HUES48 (cell line): ENCODE measurements around the gene DYSF.

Experiments
- H3K27ac ChIP-seq: one replicate; pipeline ENCODE4 v1.7.0; 2013; ENCODE audit warnings: low read depth, low read length, inconsistent platforms
- H3K27me3 ChIP-seq: 2 replicates; pipeline ENCODE4 v1.6.1; 2013; ENCODE audit warnings: mild to moderate bottlenecking, low read length; ENCODE audit not compliant: control insufficient read depth, insufficient read depth
- H3K36me3 ChIP-seq: 2 replicates; pipeline ENCODE4 v1.6.1; 2013; ENCODE audit warnings: low read length; ENCODE audit not compliant: control insufficient read depth, insufficient read depth
- H3K4me1 ChIP-seq: 2 replicates; pipeline ENCODE4 v1.6.1; 2013; ENCODE audit warnings: mild to moderate bottlenecking, low read length; ENCODE audit not compliant: control insufficient read depth, insufficient read depth
- H3K4me3 ChIP-seq: 2 replicates; pipeline ENCODE4 v1.5.1; 2013; ENCODE audit warnings: mild to moderate bottlenecking, low read depth, low read length
- H3K9ac ChIP-seq: 2 replicates; pipeline ENCODE4 v1.6.1; 2013; ENCODE audit warnings: mild to moderate bottlenecking, low read depth, low read length, moderate library complexity
- H3K9me3 ChIP-seq: 2 replicates; pipeline ENCODE4 v1.6.1; 2013; ENCODE audit warnings: low read length; ENCODE audit not compliant: control insufficient read depth, insufficient read depth

The DYSF gene

GRCh38 chr2:71719520-71720282 is 266.3 kb downstream of the DYSF start:
- H3K4me3 ChIP-seq = no peak overlapping the region
- no peaks in the 10 kb centered on the region for H3K4me1 ChIP-seq
- no peaks in the 10 kb centered on the region for H3K27me3 ChIP-seq
- H3K27ac ChIP-seq = no peak overlapping the region
- H3K9ac ChIP-seq = no peak overlapping the region
- H3K9me3 ChIP-seq = 0 out of 2 replicates have a peak, but pooled peaks cover 4% of the 10 kb centered on the region
- H3K36me3 ChIP-seq = no peaks in the 10 kb centered on the region

- H3K9me3 ChIP-seq = 0 out of 2 replicates have a peak, but pooled peaks cover 4% of the 10 kb centered on the region
- no peaks in the 10 kb centered on the region for H3K27me3 ChIP-seq
- no peaks in the 10 kb centered on the region for H3K4me1 ChIP-seq
- H3K27ac ChIP-seq = no peak overlapping the region
- no peak overlapping the region for H3K9ac ChIP-seq
- H3K36me3 ChIP-seq = no peaks in the 10 kb centered on the region
- H3K4me3 ChIP-seq = no peak overlapping the region
Observed at GRCh38 chr2:71720283-71720560, 266.9 kb downstream of the DYSF start.

GRCh38 chr2:71720596-71721361 is 267.4 kb downstream of the DYSF start:
- Histone ChIP-seq H3K4me1 (no peaks in the 10 kb centered on the region), H3K9ac (no peak overlapping the region), H3K36me3 (no peaks in the 10 kb centered on the region), H3K27me3 (no peaks in the 10 kb centered on the region), H3K4me3 (no peak overlapping the region), H3K9me3 (0 out of 2 replicates have a peak, but pooled peaks cover 4% of the 10 kb centered on the region), H3K27ac (no peak overlapping the region)

- no peaks in the 10 kb centered on the region for H3K4me1 ChIP-seq
- no peaks in the 10 kb centered on the region for H3K27me3 ChIP-seq
- no peak overlapping the region for H3K27ac ChIP-seq
- H3K9me3 ChIP-seq = 0 out of 2 replicates have a peak, but pooled peaks cover 4% of the 10 kb centered on the region
- H3K36me3 ChIP-seq = no peaks in the 10 kb centered on the region
- H3K9ac ChIP-seq = no peak overlapping the region
- H3K4me3 ChIP-seq = no peak overlapping the region
Observed at GRCh38 chr2:71721362-71721665, 268.0 kb downstream of the DYSF start.

GRCh38 chr2:71721669-71722068 is 268.3 kb downstream of the DYSF start:
- Histone ChIP-seq H3K36me3 (no peaks in the 10 kb centered on the region), H3K9me3 (0 out of 2 replicates have a peak, but pooled peaks cover 4% of the 10 kb centered on the region), H3K4me1 (no peaks in the 10 kb centered on the region), H3K27me3 (no peaks in the 10 kb centered on the region), H3K27ac (no peak overlapping the region), H3K9ac (no peak overlapping the region), H3K4me3 (no peak overlapping the region)

GRCh38 chr2:71722286-71722685 is 268.9 kb downstream of the DYSF start:
- Histone ChIP-seq H3K9ac (no peak overlapping the region), H3K27ac (no peak overlapping the region), H3K9me3 (0 out of 2 replicates have a peak, but pooled peaks cover 4% of the 10 kb centered on the region), H3K36me3 (no peaks in the 10 kb centered on the region), H3K4me1 (no peaks in the 10 kb centered on the region), H3K4me3 (no peak overlapping the region), H3K27me3 (no peaks in the 10 kb centered on the region)

GRCh38 chr2:71724793-71725192 is 271.4 kb downstream of the DYSF start:
- 0 out of 2 replicates have a peak, but pooled peaks cover 4% of the 10 kb centered on the region for H3K9me3 ChIP-seq
- no peaks in the 10 kb centered on the region for H3K4me1 ChIP-seq
- no peak overlapping the region for H3K27ac ChIP-seq
- H3K9ac ChIP-seq = no peak overlapping the region
- no peaks in the 10 kb centered on the region for H3K27me3 ChIP-seq
- no peak overlapping the region for H3K4me3 ChIP-seq
- H3K36me3 ChIP-seq = no peaks in the 10 kb centered on the region

GRCh38 chr2:71725836-71726235 is 272.5 kb downstream of the DYSF start:
- Histone ChIP-seq H3K9me3 (0 out of 2 replicates have a peak, but pooled peaks cover 4% of the 10 kb centered on the region), H3K9ac (no peak overlapping the region), H3K36me3 (no peaks in the 10 kb centered on the region), H3K4me1 (no peaks in the 10 kb centered on the region), H3K27me3 (no peaks in the 10 kb centered on the region), H3K27ac (no peak overlapping the region), H3K4me3 (no peak overlapping the region)

GRCh38 chr2:71727562-71727961 is 274.2 kb downstream of the DYSF start:
- Histone ChIP-seq H3K4me1 (no peaks in the 10 kb centered on the region), H3K9me3 (0 out of 2 replicates have a peak, but pooled peaks cover 4% of the 10 kb centered on the region), H3K4me3 (no peak overlapping the region), H3K27ac (no peak overlapping the region), H3K27me3 (no peaks in the 10 kb centered on the region; the same call in 1 of the 2 replicates), H3K9ac (no peak overlapping the region), H3K36me3 (no peaks in the 10 kb centered on the region)

GRCh38 chr2:71728036-71728435 is 274.7 kb downstream of the DYSF start:
- no peaks in the 10 kb centered on the region for H3K4me1 ChIP-seq
- H3K4me3 ChIP-seq = no peak overlapping the region
- H3K9me3 ChIP-seq = 0 out of 2 replicates have a peak, but pooled peaks cover 4% of the 10 kb centered on the region
- no peaks in the 10 kb centered on the region; the same call in 1 of the 2 replicates for H3K27me3 ChIP-seq
- H3K36me3 ChIP-seq = no peaks in the 10 kb centered on the region
- H3K9ac ChIP-seq = no peak overlapping the region
- no peak overlapping the region for H3K27ac ChIP-seq

- Histone ChIP-seq H3K9ac (no peak overlapping the region), H3K27me3 (no peaks in the 10 kb centered on the region; the same call in 1 of the 2 replicates), H3K36me3 (no peaks in the 10 kb centered on the region), H3K4me3 (no peak overlapping the region), H3K9me3 (no peaks in the 10 kb centered on the region), H3K27ac (no peak overlapping the region), H3K4me1 (no peaks in the 10 kb centered on the region)
Observed at GRCh38 chr2:71730785-71731383, 277.5 kb downstream of the DYSF start.
